BLaER1 treated with 17β-estradiol and CSF1 and Interleukin-3, amounts not matched to agents 10 nM and 100 nM (cell line): ENCODE measurements around the gene ARFGEF2.

Experiments used
- H3K27ac ChIP-seq, 11 experiments: shearing (Covaris generic); formaldehyde crosslinking; 2 replicates each; pipeline ENCODE4 v1.8.1; 2022
- H3K27me3 ChIP-seq, 11 experiments: shearing (Covaris generic); formaldehyde crosslinking; 2 replicates each; pipeline ENCODE4 v1.8.1; 2022
- H3K36me3 ChIP-seq, 11 experiments: shearing (Covaris generic); formaldehyde crosslinking; 2 replicates each; pipeline ENCODE4 v1.8.1; 2022
- H3K4me1 ChIP-seq, 10 experiments: shearing (Covaris generic); formaldehyde crosslinking; 2 replicates each; pipeline ENCODE4 v1.8.1; 2022
- H3K4me2 ChIP-seq, 11 experiments: shearing (Covaris generic); formaldehyde crosslinking; 2 replicates each; pipeline ENCODE4 v1.8.1; 2022
- H3K4me3 ChIP-seq, 10 experiments: shearing (Covaris generic); formaldehyde crosslinking; 2 replicates each; pipeline ENCODE4 v1.8.1; 2022
- H3K9ac ChIP-seq, 11 experiments: shearing (Covaris generic); formaldehyde crosslinking; 2 replicates each; pipeline ENCODE4 v1.8.1; 2022
- H3K9me3 ChIP-seq, 11 experiments: shearing (Covaris generic); formaldehyde crosslinking; replicated peaks in 1 of 11; 2 replicates each; pipeline ENCODE4 v1.8.1; 2022
- H4K20me1 ChIP-seq, 11 experiments: shearing (Covaris generic); formaldehyde crosslinking; 2 replicates each; pipeline ENCODE4 v1.8.1; 2022
- Cebpa-rat ChIP-seq, 11 experiments: shearing (Covaris generic); IDR thresholded peaks; 2 replicates each; pipeline ENCODE4 v1.8.1; 2022

ARFGEF2 gene

DNA sequence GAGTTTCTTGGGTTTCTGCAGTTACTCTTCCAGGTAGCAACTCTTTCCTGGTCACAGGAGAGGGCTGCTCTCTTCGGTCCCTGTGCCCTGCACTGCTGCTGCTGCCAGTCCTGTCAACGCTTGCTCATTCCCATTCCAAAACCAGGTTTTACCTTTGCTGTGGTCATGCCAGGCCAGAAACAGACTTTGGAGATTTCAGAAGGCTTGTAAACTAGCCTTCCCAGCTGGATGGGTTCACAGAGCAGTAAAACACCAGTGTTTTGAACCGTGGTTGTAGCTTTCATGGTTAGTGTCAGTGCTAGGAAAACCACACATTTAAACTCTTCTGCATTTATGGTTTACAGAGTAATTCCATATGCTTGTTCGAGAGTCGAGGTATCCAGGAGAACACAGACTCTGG is 16.2 kb downstream of the ARFGEF2 start:
- Histone ChIP-seq H3K27ac (no peak overlapping the region), H3K36me3 (peaks cover 24 to 78% (median 42%) of the 10 kb centered on the region in 11 experiments), H4K20me1 (peaks cover 62 to 89% (median 85%) of the 10 kb centered on the region in 11 experiments), H3K9me3 (peaks cover 0 to 22% (median 10%) of the 10 kb centered on the region in 11 experiments; a peak in 13 of 22 replicates), H3K27me3 (no peaks in the 10 kb centered on the region), H3K4me2 (no peak overlapping the region), H3K4me1 (peaks cover 0 to 12% (median 0%) of the 10 kb centered on the region in 10 experiments; a peak in 4 of 20 replicates), H3K4me3 (no peak overlapping the region), H3K9ac (0 out of 22 replicates have a peak overlapping the region, but pooled peaks of 2 of the 11 experiments have one; percentile 3 to 11)
- no peak for TF ChIP-seq Cebpa-rat (IDR thresholded peaks at IDR 0.05)

DNA sequence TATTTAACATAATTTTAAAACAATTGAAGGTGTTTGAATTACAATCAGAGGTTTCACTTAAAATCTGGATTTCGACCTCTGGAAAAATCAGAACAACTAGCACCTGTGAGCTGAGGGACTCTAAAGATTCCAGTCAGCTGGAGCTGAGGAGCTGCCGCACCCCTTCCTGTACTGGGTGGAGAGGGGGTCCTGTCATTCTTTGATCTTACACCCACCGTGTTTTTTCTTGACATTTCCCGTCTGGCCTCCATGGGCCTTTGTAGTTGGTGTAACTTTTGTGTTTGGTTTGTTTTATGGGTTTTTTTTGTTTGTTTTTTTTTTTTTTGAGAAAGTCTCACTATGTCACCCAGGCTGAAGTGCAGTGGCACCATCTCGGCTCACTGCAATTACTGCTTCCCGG is 17.2 kb downstream of the ARFGEF2 start:
- peaks cover 0 to 9% (median 0%) of the 10 kb centered on the region in 10 experiments; a peak in 2 of 20 replicates for H3K4me1 ChIP-seq
- no peak overlapping the region for H3K27ac ChIP-seq
- no peak overlapping the region for H3K9ac ChIP-seq
- TF ChIP-seq Cebpa-rat (IDR thresholded peaks at IDR 0.05) = no peak
- no peak overlapping the region for H3K4me3 ChIP-seq
- peaks cover 0 to 16% (median 7%) of the 10 kb centered on the region in 11 experiments; a peak in 12 of 22 replicates for H3K9me3 ChIP-seq
- H3K27me3 ChIP-seq = no peaks in the 10 kb centered on the region
- peaks cover 32 to 78% (median 44%) of the 10 kb centered on the region in 11 experiments for H3K36me3 ChIP-seq
- peaks cover 52 to 87% (median 82%) of the 10 kb centered on the region in 11 experiments; a peak in 21 of 22 replicates for H4K20me1 ChIP-seq
- no peak overlapping the region for H3K4me2 ChIP-seq

DNA sequence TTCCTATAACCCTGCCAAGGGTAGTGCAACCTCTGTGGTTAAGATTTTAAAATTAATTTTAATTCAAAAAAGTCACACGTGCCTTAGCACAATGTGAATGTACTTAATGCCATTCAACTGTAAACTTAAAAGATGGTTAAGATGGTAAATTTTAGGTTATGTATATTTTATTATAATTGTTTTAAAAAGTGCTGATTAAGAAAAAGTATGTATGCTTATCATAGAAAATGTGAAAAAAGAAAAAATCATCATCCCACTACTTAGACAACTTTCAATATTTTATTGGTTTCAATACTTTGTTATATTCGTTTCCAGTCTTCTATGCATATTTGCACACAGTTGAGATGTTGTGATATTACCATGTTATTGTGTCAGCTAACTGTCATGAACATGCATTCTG is 18.7 kb downstream of the ARFGEF2 start:
- H3K4me2 ChIP-seq = no peak overlapping the region
- H3K4me1 ChIP-seq = peaks cover 0 to 9% (median 0%) of the 10 kb centered on the region in 10 experiments; a peak in 2 of 20 replicates
- peaks cover 42 to 86% (median 53%) of the 10 kb centered on the region in 11 experiments for H3K36me3 ChIP-seq
- no peak overlapping the region for H3K4me3 ChIP-seq
- H3K27ac ChIP-seq = no peak overlapping the region
- H3K9me3 ChIP-seq = peaks cover 0 to 5% (median 0%) of the 10 kb centered on the region in 11 experiments; a peak in 1 of 22 replicates
- H3K9ac ChIP-seq = no peak overlapping the region
- H4K20me1 ChIP-seq = peaks cover 50 to 90% (median 86%) of the 10 kb centered on the region in 11 experiments; a peak in 21 of 22 replicates
- no peak for TF ChIP-seq Cebpa-rat (IDR thresholded peaks at IDR 0.05)
- no peaks in the 10 kb centered on the region for H3K27me3 ChIP-seq

DNA sequence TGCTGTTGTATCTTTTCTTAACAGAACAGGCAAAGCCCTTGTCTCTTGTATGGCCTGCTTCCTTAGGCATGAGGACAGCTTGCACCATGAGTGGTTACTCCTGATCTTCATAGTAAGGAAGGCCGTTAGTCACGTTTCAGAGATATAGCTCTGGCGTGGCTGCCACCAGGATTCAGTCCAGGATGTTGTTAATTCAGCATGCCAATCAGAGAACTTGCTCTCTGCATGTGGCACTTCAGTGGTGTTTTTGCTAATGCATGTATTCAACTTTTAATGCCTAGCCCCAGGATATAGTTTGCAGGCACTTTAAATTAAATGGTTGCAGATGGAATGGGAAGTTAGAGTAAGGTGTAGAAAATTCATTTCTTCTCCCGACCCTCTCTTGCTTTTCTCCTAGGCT is 20.0 kb downstream of the ARFGEF2 start:
- no peak overlapping the region for H3K27ac ChIP-seq
- peaks cover 0 to 17% (median 0%) of the 10 kb centered on the region in 10 experiments; a peak in 4 of 20 replicates for H3K4me1 ChIP-seq
- TF ChIP-seq Cebpa-rat (IDR thresholded peaks at IDR 0.05) = no peak
- peaks cover 55 to 98% (median 66%) of the 10 kb centered on the region in 11 experiments for H3K36me3 ChIP-seq
- no peak overlapping the region for H3K4me3 ChIP-seq
- H3K9me3 ChIP-seq = peaks cover 0 to 2% (median 0%) of the 10 kb centered on the region in 11 experiments; a peak in 1 of 22 replicates
- H4K20me1 ChIP-seq = peaks cover 57 to 100% (median 94%) of the 10 kb centered on the region in 11 experiments; a peak in 21 of 22 replicates
- no peak overlapping the region for H3K4me2 ChIP-seq
- H3K27me3 ChIP-seq = no peaks in the 10 kb centered on the region
- no peak overlapping the region for H3K9ac ChIP-seq

DNA sequence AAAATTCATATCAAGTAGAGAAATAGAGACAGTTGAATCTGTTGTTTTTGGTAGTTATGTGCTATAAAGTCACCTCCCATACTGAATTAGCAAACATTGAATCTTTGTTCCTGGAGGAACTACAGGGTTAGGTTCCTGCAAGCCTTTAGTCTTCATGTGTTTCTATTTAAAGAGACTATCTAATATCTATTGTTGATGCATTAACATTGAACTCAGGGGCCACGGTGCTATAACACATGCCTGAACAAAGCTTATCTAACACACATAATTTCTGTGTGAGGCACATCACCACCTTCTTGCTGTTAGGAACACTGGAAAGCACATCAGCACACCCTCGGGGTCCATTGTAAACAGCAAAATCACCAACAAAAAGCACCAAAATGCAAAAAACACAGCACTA is 21.2 kb downstream of the ARFGEF2 start:
- Histone ChIP-seq H3K4me3 (no peak overlapping the region), H4K20me1 (peaks cover 46 to 100% (median 94%) of the 10 kb centered on the region in 11 experiments; a peak in 21 of 22 replicates), H3K4me2 (no peak overlapping the region), H3K27me3 (no peaks in the 10 kb centered on the region), H3K9ac (no peak overlapping the region), H3K27ac (no peak overlapping the region), H3K9me3 (no peaks in the 10 kb centered on the region), H3K36me3 (peaks cover 67 to 98% (median 75%) of the 10 kb centered on the region in 11 experiments), H3K4me1 (peaks cover 0 to 9% (median 0%) of the 10 kb centered on the region in 10 experiments; a peak in 3 of 20 replicates)
- TF ChIP-seq Cebpa-rat (IDR thresholded peaks at IDR 0.05) = no peak

DNA sequence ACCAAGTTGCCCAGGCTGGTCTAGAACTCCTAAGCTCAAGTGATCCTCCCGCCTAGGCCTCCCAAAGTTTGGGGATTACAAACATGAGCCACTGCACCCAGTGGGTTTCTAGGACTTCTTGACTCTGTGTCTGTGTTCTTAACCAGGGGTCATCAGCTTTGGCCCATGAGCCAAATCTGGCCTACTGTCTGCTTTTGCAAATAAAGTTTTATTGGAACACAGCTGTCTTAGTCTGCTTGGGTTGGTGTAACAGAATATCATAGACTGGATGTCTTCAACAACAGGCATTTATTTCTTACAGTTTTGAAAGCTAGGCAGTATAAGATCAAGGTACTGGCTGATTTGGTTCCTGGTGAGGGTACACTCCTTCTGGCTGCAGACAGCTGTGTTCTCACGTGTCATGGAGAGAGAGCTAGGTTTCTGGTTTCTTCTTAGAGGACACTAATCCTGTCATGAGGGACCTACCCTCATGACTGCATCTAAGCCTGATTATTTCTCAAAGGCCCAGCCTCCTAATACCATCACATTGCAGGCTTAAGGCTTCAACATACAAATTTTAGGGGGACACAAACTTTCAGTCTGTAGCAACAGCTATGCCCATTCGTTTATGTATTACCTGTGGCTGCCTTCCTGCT is 23.3 kb downstream of the ARFGEF2 start:
- Histone ChIP-seq H3K4me2 (no peak overlapping the region), H3K36me3 (peaks cover 86 to 98% (median 94%) of the 10 kb centered on the region in 11 experiments), H3K9ac (no peak overlapping the region; a peak in 1 of 22 replicates), H3K9me3 (no peaks in the 10 kb centered on the region), H3K27me3 (no peaks in the 10 kb centered on the region), H3K27ac (no peak overlapping the region), H3K4me3 (no peak overlapping the region), H4K20me1 (peaks cover 36 to 100% (median 94%) of the 10 kb centered on the region in 11 experiments; a peak in 21 of 22 replicates), H3K4me1 (peaks cover 0 to 15% (median 0%) of the 10 kb centered on the region in 10 experiments; a peak in 6 of 20 replicates)
- no peak for TF ChIP-seq Cebpa-rat (IDR thresholded peaks at IDR 0.05)

DNA sequence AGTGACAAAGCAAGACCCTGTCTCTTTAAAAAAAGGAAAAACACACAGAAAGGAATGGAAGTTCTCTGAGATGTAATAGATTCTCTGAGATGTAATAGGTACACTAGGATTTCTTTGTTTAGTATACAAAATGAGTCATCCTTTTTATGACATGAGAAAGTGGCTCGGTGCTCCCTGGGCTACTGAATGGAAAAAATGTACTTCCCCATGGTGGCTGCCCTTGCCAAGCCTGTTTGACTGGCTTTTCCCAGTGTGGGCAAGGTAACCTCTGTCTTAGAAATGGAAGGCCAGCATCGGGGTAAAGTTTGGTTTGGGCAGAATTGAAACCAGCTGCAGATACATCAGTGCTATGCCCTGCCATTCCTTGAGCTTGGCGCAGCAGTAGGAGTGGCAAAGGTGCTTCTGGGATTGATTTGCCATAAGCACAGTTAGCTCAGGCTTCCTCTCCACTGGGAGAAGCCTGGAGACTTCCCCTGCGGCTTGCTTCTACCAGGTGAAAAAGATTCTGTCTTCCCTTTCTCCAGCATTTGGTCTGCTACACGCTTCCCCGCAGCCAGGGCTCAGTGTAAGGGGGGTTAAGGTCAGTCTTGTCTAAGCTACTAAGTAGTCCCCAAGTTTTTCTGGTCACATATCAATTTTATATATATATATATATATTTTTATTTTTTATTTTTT is 24.5 kb downstream of the ARFGEF2 start:
- Histone ChIP-seq H3K4me2 (no peak overlapping the region), H3K27ac (no peak overlapping the region), H3K9ac (no peak overlapping the region), H3K4me3 (no peak overlapping the region), H3K27me3 (no peaks in the 10 kb centered on the region), H3K4me1 (peaks cover 0 to 15% (median 0%) of the 10 kb centered on the region in 10 experiments; a peak in 6 of 20 replicates), H3K9me3 (no peaks in the 10 kb centered on the region), H3K36me3 (peaks cover 92 to 100% (median 97%) of the 10 kb centered on the region in 11 experiments), H4K20me1 (peaks cover 27 to 97% (median 89%) of the 10 kb centered on the region in 11 experiments; a peak in 20 of 22 replicates)
- TF ChIP-seq Cebpa-rat (IDR thresholded peaks at IDR 0.05) = no peak

DNA sequence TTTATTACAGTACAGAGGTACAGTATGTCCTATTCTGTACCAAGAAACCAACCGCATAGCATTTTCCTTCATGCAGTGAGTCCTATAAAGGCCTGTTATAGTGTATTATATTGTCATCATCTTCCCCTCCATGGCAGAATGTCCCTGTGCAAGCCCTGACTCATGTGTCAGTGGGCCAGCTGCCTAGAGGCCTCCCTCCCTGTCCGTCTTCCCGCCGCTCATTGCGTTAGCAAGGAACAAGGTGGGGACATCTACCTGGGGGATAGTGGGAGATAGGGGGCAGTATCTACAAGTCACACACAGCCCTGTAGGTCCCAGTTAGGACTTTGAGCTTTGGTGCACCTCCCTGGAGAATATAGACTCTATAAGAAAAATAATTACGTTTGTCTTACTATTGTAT is 27.1 kb downstream of the ARFGEF2 start:
- H4K20me1 ChIP-seq = peaks cover 22 to 88% (median 66%) of the 10 kb centered on the region in 11 experiments; a peak in 19 of 22 replicates
- H3K27ac ChIP-seq = no peak overlapping the region
- H3K27me3 ChIP-seq = no peaks in the 10 kb centered on the region
- peaks cover 92 to 100% (median 98%) of the 10 kb centered on the region in 11 experiments for H3K36me3 ChIP-seq
- H3K4me3 ChIP-seq = no peak overlapping the region
- 0 out of 22 replicates have a peak overlapping the region, but pooled peaks of 1 of the 11 experiments have one; percentile 22 for H3K9ac ChIP-seq
- peaks cover 0 to 15% (median 0%) of the 10 kb centered on the region in 10 experiments; a peak in 6 of 20 replicates for H3K4me1 ChIP-seq
- no peaks in the 10 kb centered on the region for H3K9me3 ChIP-seq
- TF ChIP-seq Cebpa-rat (IDR thresholded peaks at IDR 0.05) = no peak
- no peak overlapping the region for H3K4me2 ChIP-seq
